Prostate gland (tissue), 2 donors: ENCODE results near the gene SELE.

Experiments
- POLR2A ChIP-seq: fragments of 450-650 bp; IDR thresholded peaks from one replicate; pipeline ENCODE4 v1.6.1; 2016; ENCODE audit warnings: antibody characterized with exemption, mild to moderate bottlenecking
- TF ChIP-seq, protein P1 (sequence below), 4 experiments: fragments of 200-600 bp in 2 of 4; fragments of 450-650 bp in 2 of 4; sonication (generic) in 2 of 4; IDR thresholded peaks; 1 replicate in 3 of 4; 2 replicates in 1 of 4; pipeline ENCODE4 v1.5.1; 2016 to 2019; ENCODE audit warnings: antibody characterized with exemption in 4 of 4, mild to moderate bottlenecking in 2 of 4, moderate library complexity in 2 of 4

DNA sequence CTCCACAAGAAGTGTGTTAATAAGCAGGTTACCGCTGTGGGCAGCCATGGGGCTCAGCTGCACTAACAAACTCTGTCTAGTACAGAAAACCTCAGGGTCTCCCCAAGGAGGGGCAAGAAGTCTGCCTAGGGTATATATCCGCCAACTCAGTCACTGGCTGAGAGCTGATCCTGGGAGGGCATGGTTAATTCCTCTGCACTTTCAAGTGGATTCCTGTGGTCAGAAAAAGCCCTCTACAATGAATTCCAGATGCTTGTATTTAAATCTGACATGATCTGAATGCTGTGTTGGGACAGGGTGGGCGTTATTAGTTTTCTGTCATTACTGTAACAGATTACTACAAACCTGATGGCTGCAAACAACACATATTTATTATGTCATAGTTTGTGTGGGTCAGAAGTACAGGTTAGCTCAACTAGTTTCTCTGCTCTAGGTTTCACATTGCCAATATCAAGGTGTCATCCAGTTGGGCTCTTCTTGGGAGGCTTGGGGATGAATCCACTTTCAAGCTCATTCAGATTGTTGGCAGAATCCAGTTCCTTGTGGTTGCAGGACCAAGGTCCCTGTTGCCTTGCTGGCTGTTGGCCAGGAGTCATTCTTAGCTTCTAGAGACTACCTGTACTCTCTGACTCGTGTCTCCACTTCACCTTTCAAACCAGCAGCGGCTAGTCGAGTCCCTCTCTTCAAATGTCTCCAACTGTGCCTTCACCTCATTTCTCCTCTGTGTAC lies 8.0 kb upstream of the SELE start:
- TF ChIP-seq, protein P1, sequence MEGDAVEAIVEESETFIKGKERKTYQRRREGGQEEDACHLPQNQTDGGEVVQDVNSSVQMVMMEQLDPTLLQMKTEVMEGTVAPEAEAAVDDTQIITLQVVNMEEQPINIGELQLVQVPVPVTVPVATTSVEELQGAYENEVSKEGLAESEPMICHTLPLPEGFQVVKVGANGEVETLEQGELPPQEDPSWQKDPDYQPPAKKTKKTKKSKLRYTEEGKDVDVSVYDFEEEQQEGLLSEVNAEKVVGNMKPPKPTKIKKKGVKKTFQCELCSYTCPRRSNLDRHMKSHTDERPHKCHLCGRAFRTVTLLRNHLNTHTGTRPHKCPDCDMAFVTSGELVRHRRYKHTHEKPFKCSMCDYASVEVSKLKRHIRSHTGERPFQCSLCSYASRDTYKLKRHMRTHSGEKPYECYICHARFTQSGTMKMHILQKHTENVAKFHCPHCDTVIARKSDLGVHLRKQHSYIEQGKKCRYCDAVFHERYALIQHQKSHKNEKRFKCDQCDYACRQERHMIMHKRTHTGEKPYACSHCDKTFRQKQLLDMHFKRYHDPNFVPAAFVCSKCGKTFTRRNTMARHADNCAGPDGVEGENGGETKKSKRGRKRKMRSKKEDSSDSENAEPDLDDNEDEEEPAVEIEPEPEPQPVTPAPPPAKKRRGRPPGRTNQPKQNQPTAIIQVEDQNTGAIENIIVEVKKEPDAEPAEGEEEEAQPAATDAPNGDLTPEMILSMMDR (IDR thresholded peaks at IDR 0.05): no peak
- no peak for TF ChIP-seq POLR2A
